Right cardiac atrium (tissue), 5 donors: ENCODE measurements around the gene PLK5. TPM values are rescaled to one million over a fixed set of nuclear protein-coding genes. Genes with fewer than 3 reads are reported as not detected.
"Not testable (repeated sequence)": the region's sequence is repeated elsewhere in the genome, so short reads cannot be mapped to it uniquely, and the experiment has no call there.

Experiments
- ATAC-seq, 2 donors: fragments of 200-7000 bp; cut with Tn5 transposase; one replicate each; pipeline versions ENCODE4 v1.8.0 to v1.9.1; 2020; ENCODE audit warnings: moderate library complexity in 2 of 2, mild to moderate bottlenecking in 1 of 2
- DNase-seq, 3 donors: peaks; one replicate each; pipeline ENCODE4 v3.0.0-alpha.2; 2020
- H3K27ac ChIP-seq: one replicate; pipeline ENCODE4 v1.5.1; 2013; ENCODE audit warnings: mild to moderate bottlenecking, low read length, control low read depth, moderate library complexity
- H3K27me3 ChIP-seq: one replicate; pipeline ENCODE4 v1.6.1; 2013; ENCODE audit not compliant: control insufficient read depth, insufficient read depth
- H3K4me1 ChIP-seq: one replicate; pipeline ENCODE4 v1.6.1; 2013; ENCODE audit warnings: low read length; ENCODE audit not compliant: control insufficient read depth, insufficient read depth
- H3K4me3 ChIP-seq: one replicate; pipeline ENCODE4 v1.5.1; 2013; ENCODE audit warnings: low read length, control low read depth
- H3K9me3 ChIP-seq: one replicate; pipeline ENCODE4 v1.6.1; 2013; ENCODE audit warnings: low read length; ENCODE audit not compliant: control insufficient read depth
- WGBS: extraction: QIAGEN DNeasy Blood & Tissue Kit; methylation state at CpG from one replicate; pipeline ENCODE4 v1.1.7; 2013; 5-methylcytosine and 5-hydroxymethylcytosine counted together
- intact Hi-C, 4 donors: fragments of 100-400 bp; cut with DNase I; formaldehyde crosslinking; loops; one replicate each; pipeline versions ENCODE4 v1.11.0 to v1.14.0; 2022 to 2023
- polyA plus RNA-seq: library from polyadenylated mRNA; stranded (reverse); fragments of 200-250 nt; gene quantifications from one replicate; pipeline ENCODE4 v1.2.3, GENCODE V29; 2013
- total RNA-seq, 4 donors: library from RNA; stranded (reverse); fragmentation: NEBNext Ultra II Directional; extraction: Animal tissue kit (Norgen Biotek cat#: 25700); gene quantifications; one replicate each; pipeline ENCODE4 v1.2.1, GENCODE V29; 2021
- donor health status: healthy with polysubstance abuse.
- donor health status: DM: no; HTN: yes; CAD: no.
- donor health status: DM: no; HTN: no; CAD: no.
- donor health status: DM: no; HTN: yes; CAD: no; lungs with severe emphysema.
- donor health status: DM: yes; HTN: yes; CAD: no.

The PLK5 gene
- total and polyA plus RNA-seq, 5 donors = 0.11 TPM; not detected in 4

DNA sequence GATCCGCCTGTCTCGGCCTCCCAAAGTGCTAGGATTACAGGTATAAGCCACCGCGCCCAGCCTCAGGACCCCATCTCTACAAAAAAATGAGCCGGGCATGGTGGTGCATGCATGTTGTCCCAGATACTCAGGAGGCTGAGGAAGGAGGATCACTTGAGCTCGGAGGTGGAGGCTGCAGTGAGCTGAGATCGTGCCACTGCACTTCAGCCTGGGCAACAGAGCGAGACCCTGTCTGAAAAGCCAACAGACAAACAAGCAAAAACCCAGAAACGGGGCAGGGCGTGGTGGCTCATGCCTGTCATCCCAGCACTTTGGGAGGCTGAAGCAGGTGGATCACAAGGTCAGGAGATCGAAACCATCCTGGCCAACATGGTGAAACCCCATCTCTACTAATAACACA, 7.0 kb downstream of the PLK5 start:
- DNase-seq = peak in 2 of 3 donors; percentile 6 to 27
- ATAC-seq, intact Hi-C loops, H3K4me3 ChIP-seq, H3K27me3 ChIP-seq, H3K9me3 ChIP-seq, H3K27ac ChIP-seq, H3K4me1 ChIP-seq: not testable (repeated sequence)
- WGBS = 92% methylated on average over 11 of the region's 11 CpGs

DNA sequence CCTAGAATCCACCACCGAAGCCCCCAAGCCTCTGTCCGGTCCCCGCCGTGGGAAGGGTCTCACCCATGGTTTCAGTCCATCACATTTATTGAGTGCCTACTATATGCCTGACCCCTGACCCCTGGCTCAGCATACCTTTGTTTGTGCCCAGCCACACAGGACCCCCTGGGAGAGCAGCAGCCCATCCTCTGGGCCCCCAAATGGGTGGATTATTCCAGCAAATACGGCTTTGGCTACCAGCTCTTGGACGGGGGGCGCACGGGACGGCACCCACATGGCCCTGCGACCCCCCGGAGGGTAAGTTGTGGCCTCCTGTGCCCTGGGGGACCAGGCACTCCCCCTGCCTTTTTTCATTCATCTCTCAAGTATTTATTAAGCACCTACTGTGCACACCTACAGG, 7.7 kb downstream of the PLK5 start:
- ATAC-seq (no peak), DNase-seq (peak in 2 of 3 donors; percentile 30 to 32)
- H3K9me3 ChIP-seq = no peaks in the 10 kb centered on the region
- no peaks in the 10 kb centered on the region for H3K4me1 ChIP-seq
- no peak overlapping the region for H3K4me3 ChIP-seq
- H3K27me3 ChIP-seq = no peaks in the 10 kb centered on the region
- no peak overlapping the region for H3K27ac ChIP-seq
- WGBS = 85% methylated on average over 11 of the region's 11 CpGs
- intact Hi-C loops = no loop called here

GRCh38 chr19:1532003-1532402, 8.1 kb downstream of the PLK5 start:
- DNase-seq (no peak), ATAC-seq (no peak)
- WGBS = 90% methylated on average over 9 of the region's 9 CpGs
- Histone ChIP-seq H3K9me3 (no peaks in the 10 kb centered on the region), H3K27me3 (no peaks in the 10 kb centered on the region), H3K4me3 (no peak overlapping the region), H3K4me1 (no peaks in the 10 kb centered on the region), H3K27ac (no peak overlapping the region)
- intact Hi-C loops = no loop called here

GRCh38 chr19:1533510-1534150, 9.8 kb downstream of the PLK5 start:
- no peaks in the 10 kb centered on the region for H3K27me3 ChIP-seq
- WGBS = 79% methylated on average over 23 of the region's 23 CpGs
- no peaks in the 10 kb centered on the region for H3K9me3 ChIP-seq
- H3K27ac ChIP-seq = no peak overlapping the region
- no peaks in the 10 kb centered on the region for H3K4me1 ChIP-seq
- ATAC-seq (peak in 1 of 2 donors; percentile 19), DNase-seq (peak in 2 of 3 donors; percentile 16 to 19)
- intact Hi-C loops = no loop called here
- H3K4me3 ChIP-seq = no peak overlapping the region

DNA sequence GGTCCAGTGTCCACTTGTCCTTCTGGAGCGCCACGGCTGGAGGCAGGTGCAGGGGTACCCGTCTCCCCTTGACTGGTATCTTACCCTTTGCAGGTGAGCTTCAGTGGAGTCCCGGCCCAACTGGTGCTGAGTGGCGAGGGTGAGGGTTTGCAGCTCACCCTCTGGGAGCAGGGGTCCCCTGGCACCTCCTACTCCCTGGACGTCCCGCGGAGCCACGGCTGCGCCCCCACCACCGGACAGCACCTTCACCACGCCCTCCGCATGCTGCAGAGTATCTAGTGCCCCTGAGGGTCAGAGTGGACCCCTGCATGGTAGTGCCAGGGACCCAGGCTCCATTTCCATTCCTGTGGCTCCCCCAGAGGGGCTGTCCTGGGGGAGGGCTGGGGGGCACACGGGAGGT, 11.1 kb downstream of the PLK5 start:
- Histone ChIP-seq H3K4me1 (no peaks in the 10 kb centered on the region), H3K4me3 (no peak overlapping the region), H3K27me3 (no peaks in the 10 kb centered on the region), H3K9me3 (no peaks in the 10 kb centered on the region), H3K27ac (no peak overlapping the region)
- no peak for ATAC-seq
- intact Hi-C loops = no loop called here
- DNase-seq = peak in 2 of 3 donors; percentile 24 to 42
- 87% methylated on average over 14 of the region's 14 CpGs for WGBS

GRCh38 chr19:1535699-1536098, 11.8 kb downstream of the PLK5 start:
- H3K9me3 ChIP-seq, intact Hi-C loops, H3K27ac ChIP-seq, H3K4me3 ChIP-seq, H3K27me3 ChIP-seq, H3K4me1 ChIP-seq, ATAC-seq: not testable (repeated sequence)
- DNase-seq = peak in 1 of 3 donors; percentile 20
- WGBS = 92% methylated on average over 7 of the region's 7 CpGs

GRCh38 chr19:1538978-1539377, 15.1 kb downstream of the PLK5 start:
- peak in 1 of 2 donors; percentile 17 for ATAC-seq
- intact Hi-C loops = loop anchor here in 1 of 4 donors (2.0 kb wide), 1 partner anchor 226 kb away; no protein-coding TSS in a partner anchor
- no peaks in the 10 kb centered on the region for H3K9me3 ChIP-seq
- H3K4me1 ChIP-seq = no peaks in the 10 kb centered on the region
- no peaks in the 10 kb centered on the region for H3K27me3 ChIP-seq
- no peak overlapping the region for H3K27ac ChIP-seq
- no peak for DNase-seq
- no peak overlapping the region for H3K4me3 ChIP-seq
- 25% methylated on average over 15 of the region's 15 CpGs for WGBS

- not testable (repeated sequence) for H3K27ac ChIP-seq, DNase-seq, H3K4me1 ChIP-seq, H3K9me3 ChIP-seq, H3K4me3 ChIP-seq, H3K27me3 ChIP-seq, ATAC-seq
- 85% methylated on average over 11 of the region's 11 CpGs for WGBS
- intact Hi-C loops = loop anchor here (2.0 to 10.0 kb wide), 2 partner anchors 225 kb away; no protein-coding TSS in a partner anchor
Measured at GRCh38 chr19:1539749-1540148, 15.9 kb downstream of the PLK5 start.

GRCh38 chr19:1540365-1540925, 16.6 kb downstream of the PLK5 start:
- no peaks in the 10 kb centered on the region for H3K27me3 ChIP-seq

GRCh38 chr19:1549332-1549945, 25.6 kb downstream of the PLK5 start:
- DNase-seq (no peak), ATAC-seq (no peak)
- WGBS = 83% methylated on average over 4 of the region's 4 CpGs
- no peaks in the 10 kb centered on the region for H3K27me3 ChIP-seq
- H3K27ac ChIP-seq = no peak overlapping the region
- no peaks in the 10 kb centered on the region for H3K4me1 ChIP-seq
- no peak overlapping the region for H3K4me3 ChIP-seq
- H3K9me3 ChIP-seq = no peaks in the 10 kb centered on the region
- intact Hi-C loops = loop anchor here (5.0 to 10.0 kb wide), 2 partner anchors 123 to 215 kb away; no protein-coding TSS in a partner anchor

More at GRCh38 chr19:1540365-1540925, 16.6 kb downstream of the PLK5 start:
- H3K4me1 ChIP-seq = no peaks in the 10 kb centered on the region
- DNase-seq (peak in 2 of 3 donors; percentile 71 to 74), ATAC-seq (peak; percentile 57 to 76)
- H3K9me3 ChIP-seq = no peaks in the 10 kb centered on the region
- H3K27ac ChIP-seq = peak overlapping the region; percentile 42
- intact Hi-C loops = loop anchor here in 3 of 4 donors (10.0 kb wide), 1 partner anchor 224 kb away; no protein-coding TSS in a partner anchor
- 23% methylated on average over 17 of the region's 17 CpGs for WGBS
- no peak overlapping the region for H3K4me3 ChIP-seq
